ENCODE measurements around the gene TFF2. TPM values are rescaled to one million over a fixed set of nuclear protein-coding genes. Genes with fewer than 3 reads are reported as not detected.

The TFF2 gene
- total RNA-seq, 1 donor from 2014 or later = not detected

- ATAC-seq (no peak), DNase-seq (no peak)
- Histone ChIP-seq H3K4me3 (no peak overlapping the region), H3K4me1 (no peaks in the 10 kb centered on the region), H3K9me3 (no peaks in the 10 kb centered on the region), H3K27me3 (ENCODE audit: low read depth) (no peaks in the 10 kb centered on the region), H3K36me3 (no peaks in the 10 kb centered on the region), H3K27ac (no peak overlapping the region)
- TF ChIP-seq CTCF (IDR thresholded peaks at IDR 0.05) = no peak
- intact Hi-C loops (cut with DNase I) = no loop called here
Measured at GRCh38 chr21:42377951-42378340, 27.2 kb upstream of the TFF2 start.

- intact Hi-C loops (cut with DNase I) = no loop called here
- Histone ChIP-seq H3K27ac (no peak overlapping the region), H3K36me3 (no peaks in the 10 kb centered on the region), H3K4me1 (no peaks in the 10 kb centered on the region), H3K27me3 (ENCODE audit: low read depth) (no peaks in the 10 kb centered on the region), H3K9me3 (no peaks in the 10 kb centered on the region), H3K4me3 (no peak overlapping the region)
- TF ChIP-seq CTCF (IDR thresholded peaks at IDR 0.05) = no peak
- DNase-seq (peak; percentile 4), ATAC-seq (no peak)
Measured at GRCh38 chr21:42377211-42377950, 26.6 kb upstream of the TFF2 start.

- no peaks in the 10 kb centered on the region for H3K27me3 ChIP-seq (ENCODE audit: low read depth)
- no peaks in the 10 kb centered on the region for H3K4me1 ChIP-seq
- no peak overlapping the region for H3K27ac ChIP-seq
- intact Hi-C loops (cut with DNase I) = no loop called here
- no peaks in the 10 kb centered on the region for H3K36me3 ChIP-seq
- ATAC-seq (peak in 1 of 2 donors; percentile 33), DNase-seq (peak; percentile 50)
- TF ChIP-seq CTCF (IDR thresholded peaks at IDR 0.05) = no peak
- no peak overlapping the region for H3K4me3 ChIP-seq
- no peaks in the 10 kb centered on the region for H3K9me3 ChIP-seq
Measured at GRCh38 chr21:42376338-42376982, 25.7 kb upstream of the TFF2 start.

- H3K27ac ChIP-seq = no peak overlapping the region
- intact Hi-C loops (cut with DNase I) = no loop called here
- no peaks in the 10 kb centered on the region for H3K9me3 ChIP-seq
- H3K4me3 ChIP-seq = no peak overlapping the region
- H3K27me3 ChIP-seq (ENCODE audit: low read depth) = no peaks in the 10 kb centered on the region
- ATAC-seq (no peak), DNase-seq (no peak)
- H3K36me3 ChIP-seq = no peaks in the 10 kb centered on the region
- no peak for TF ChIP-seq CTCF (IDR thresholded peaks at IDR 0.05)
- H3K4me1 ChIP-seq = no peaks in the 10 kb centered on the region
Measured at GRCh38 chr21:42375966-42376337, 25.2 kb upstream of the TFF2 start.

GRCh38 chr21:42375506-42375905, 24.7 kb upstream of the TFF2 start:
- DNase-seq (peak; percentile 28), ATAC-seq (no peak)
- intact Hi-C loops (cut with DNase I) = no loop called here
- Histone ChIP-seq H3K4me3 (no peak overlapping the region), H3K4me1 (no peaks in the 10 kb centered on the region), H3K9me3 (no peaks in the 10 kb centered on the region), H3K36me3 (no peaks in the 10 kb centered on the region), H3K27me3 (ENCODE audit: low read depth) (no peaks in the 10 kb centered on the region), H3K27ac (no peak overlapping the region)
- TF ChIP-seq CTCF (IDR thresholded peaks at IDR 0.05) = no peak

Data from lower lobe of right lung (tissue), 2 donors.